WTC11 (cell line): Measurements from ENCODE around the gene EEF1AKMT3. TPM values are rescaled to one million over a fixed set of nuclear protein-coding genes. Genes with fewer than 3 reads are reported as not detected.
A peak's percentile ranks its signal among the peaks of the same experiment; 100 is the strongest.

Experiments
- ATAC-seq: fragments of 200-7000 bp; cut with Tn5 transposase; 2 replicates; pipeline ENCODE4 v1.10.0; 2021; ENCODE audit warnings: mild to moderate bottlenecking, moderate library complexity
- CTCF ChIA-PET: fragments of 300-600 bp; sonication (Branson Sonifier 250); formaldehyde crosslinking; loops from one replicate; lab custom pipeline; 2021; ENCODE audit warnings: antibody characterized with exemption; lab: Charles Lee
- POLR2A ChIA-PET: fragments of 350-600 bp; sonication (Branson Sonifier 250); formaldehyde crosslinking; loops from one replicate; lab custom pipeline; 2021; ENCODE audit warnings: antibody characterized with exemption; lab: Charles Lee
- DNase-seq: peaks from one replicate; pipeline ENCODE4 v3.0.0; 2021; ENCODE audit warnings: low spot score
- H3K27ac Mint-ChIP-seq: 2 replicates; pipeline ENCODE4 v1.8.0; 2021; ENCODE audit warnings: mixed read lengths
- H3K27me3 Mint-ChIP-seq: 2 replicates; pipeline ENCODE4 v1.8.0; 2021; ENCODE audit warnings: low read depth, mild to moderate bottlenecking, moderate library complexity, mixed read lengths
- H3K36me3 Mint-ChIP-seq: 2 replicates; pipeline ENCODE4 v1.8.0; 2021; ENCODE audit warnings: mixed read lengths
- H3K4me1 Mint-ChIP-seq: 2 replicates; pipeline ENCODE4 v1.8.0; 2022; ENCODE audit warnings: mixed read lengths
- H3K4me3 Mint-ChIP-seq: 2 replicates; pipeline ENCODE4 v1.8.0; 2021; ENCODE audit warnings: mild to moderate bottlenecking, moderate library complexity, mixed read lengths
- H3K9me3 Mint-ChIP-seq: 2 replicates; pipeline ENCODE4 v1.8.0; 2021; ENCODE audit warnings: mixed read lengths
- AR ChIP-seq: fragments of 250-450 bp; sonication (Bioruptor Pico); IDR thresholded peaks from 2 replicates; pipeline ENCODE4 v1.9.0; 2021; ENCODE audit warnings: mild to moderate bottlenecking
- E2F5 ChIP-seq: sonication (generic); formaldehyde crosslinking; IDR thresholded peaks from 2 replicates; pipeline ENCODE4 v1.8.1; 2022; ENCODE audit warnings: mild to moderate bottlenecking, moderate library complexity, missing genetic modification reagents
- HMGA2 ChIP-seq: fragments of 250-450 bp; sonication (Bioruptor Pico); IDR thresholded peaks from 2 replicates; pipeline ENCODE4 v1.4.0; 2021; ENCODE audit warnings: mild to moderate bottlenecking, moderate library complexity
- NFYB ChIP-seq: sonication (generic); formaldehyde crosslinking; conservative IDR thresholded peaks from 2 replicates; pipeline ENCODE4 v1.8.0; 2022; ENCODE audit warnings: low read depth, missing genetic modification reagents
- NR1H2 ChIP-seq: sonication (generic); formaldehyde crosslinking; IDR thresholded peaks from 2 replicates; pipeline ENCODE4 v1.9.0; 2021; ENCODE audit warnings: mild to moderate bottlenecking, moderate library complexity, missing genetic modification reagents
- RELA ChIP-seq: sonication (generic); formaldehyde crosslinking; IDR thresholded peaks from 2 replicates; pipeline ENCODE4 v1.8.1; 2022; ENCODE audit warnings: missing genetic modification reagents, mild to moderate bottlenecking, borderline replicate concordance
- SMAD4 ChIP-seq: sonication (generic); formaldehyde crosslinking; IDR thresholded peaks from 2 replicates; pipeline ENCODE4 v1.8.0; 2022; ENCODE audit warnings: mild to moderate bottlenecking, missing genetic modification reagents
- SP1 ChIP-seq: sonication (generic); formaldehyde crosslinking; conservative IDR thresholded peaks from 2 replicates; pipeline ENCODE4 v1.8.1; 2022; ENCODE audit warnings: missing genetic modification reagents
- TP53 ChIP-seq: sonication (generic); formaldehyde crosslinking; IDR thresholded peaks from 2 replicates; pipeline ENCODE4 v1.8.1; 2023; ENCODE audit warnings: mild to moderate bottlenecking, missing genetic modification reagents
- ZNF416 ChIP-seq: fragments of 250-450 bp; sonication (Bioruptor Pico); IDR thresholded peaks from 2 replicates; pipeline ENCODE4 v1.9.0; 2021; ENCODE audit warnings: mild to moderate bottlenecking, inconsistent platforms
- ZNF532 ChIP-seq: fragments of 250-450 bp; sonication (Bioruptor Pico); IDR thresholded peaks from 2 replicates; pipeline ENCODE4 v1.9.0; 2021; ENCODE audit warnings: mild to moderate bottlenecking, borderline replicate concordance
- total RNA-seq: library from RNA; stranded (reverse); gene quantifications from 3 replicates; pipeline ENCODE4 v1.2.3, GENCODE V29; 2021
- TF ChIP-seq, protein P1 (sequence below): sonication (generic); formaldehyde crosslinking; IDR thresholded peaks from 2 replicates; pipeline ENCODE4 v1.8.0; 2022; ENCODE audit warnings: missing genetic modification reagents
- TF ChIP-seq, protein P2 (sequence below): sonication (generic); formaldehyde crosslinking; IDR thresholded peaks from 2 replicates; pipeline ENCODE4 v1.8.1; 2023; ENCODE audit warnings: mild to moderate bottlenecking, moderate library complexity, missing genetic modification reagents
- TF ChIP-seq, protein P3 (sequence below): sonication (generic); formaldehyde crosslinking; IDR thresholded peaks from 2 replicates; pipeline ENCODE4 v1.8.0; 2023; ENCODE audit warnings: mild to moderate bottlenecking, missing genetic modification reagents
- TF ChIP-seq, protein P4 (sequence below): sonication (generic); formaldehyde crosslinking; IDR thresholded peaks from 2 replicates; pipeline ENCODE4 v1.8.0; 2023; ENCODE audit warnings: missing genetic modification reagents

Gene EEF1AKMT3
- total RNA-seq, 1 experiment from 2014 or later, result 3.2 TPM

GRCh38 chr12:57735198-57735855, 37.1 kb upstream of the EEF1AKMT3 start (continued):
- TF ChIP-seq ZNF532 (CRISPR knock-in tag) (no peak), E2F5 (CRISPR knock-in tag) (no peak), HMGA2 (no peak), SMAD4 (CRISPR knock-in tag) (no peak)

DNA sequence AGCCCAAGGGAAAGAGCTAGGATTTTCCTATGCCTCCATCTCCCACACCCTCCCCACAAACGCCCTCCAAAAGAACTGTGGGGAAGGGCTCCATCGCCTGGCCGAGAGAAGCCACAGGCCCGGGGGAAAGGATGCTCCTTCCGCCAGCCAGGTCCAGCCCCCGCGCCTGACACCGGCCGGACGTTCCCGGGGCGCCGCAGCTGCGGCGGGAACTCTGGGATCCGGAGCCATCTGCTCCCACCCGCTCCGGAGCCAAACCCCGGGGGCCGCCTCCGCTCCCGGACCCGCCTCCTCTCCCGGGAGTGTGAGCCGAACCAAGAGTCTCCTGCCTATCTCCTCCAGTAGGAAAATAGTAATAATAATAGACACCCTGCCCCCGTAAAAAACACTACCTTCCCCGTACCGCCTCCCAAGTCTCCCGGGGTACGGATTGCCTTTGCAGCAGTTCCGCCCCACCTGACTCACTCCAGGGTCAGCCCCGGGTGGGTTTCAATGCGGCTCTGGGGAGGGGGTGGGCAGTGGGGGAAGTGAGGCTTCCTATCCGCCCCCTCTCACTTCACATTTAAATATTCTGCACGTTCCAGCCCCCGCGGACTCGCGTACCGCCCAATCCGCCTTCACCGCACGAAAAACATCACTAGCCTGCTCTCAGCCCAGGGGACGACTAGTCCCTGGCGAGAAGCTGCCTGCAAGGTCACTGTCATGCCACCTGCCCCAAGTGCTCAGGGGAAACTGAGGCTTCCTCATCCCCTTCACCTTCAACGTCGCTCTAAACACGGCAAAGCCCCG, 36.3 kb upstream of the EEF1AKMT3 start:
- peak; percentile 70 for ATAC-seq
- DNase-seq, result peak; percentile 80
- CTCF ChIA-PET, result interaction anchor here (0.6 to 6.6 kb wide), 33 partner anchors 9 to 979 kb away, joined by 3 to 146 read pairs (median 5); partner anchors contain the start of genes ARHGEF25, B4GALNT1, CYP27B1 and DCTN2
- Mint-ChIP-seq H3K36me3 (no peaks in the 10 kb centered on the region), H3K9me3 (no peaks in the 10 kb centered on the region), H3K4me1 (peaks cover 25% of the 10 kb centered on the region), H3K4me3 (peak overlapping the region; percentile 75), H3K27ac (no peak overlapping the region), H3K27me3 (peaks cover 95% of the 10 kb centered on the region)
- POLR2A ChIA-PET, result interaction anchor here (0.6 to 2.2 kb wide), 9 partner anchors 9 to 169 kb away, joined by 3 to 12 read pairs (median 3); partner anchors contain the start of genes EEF1AKMT3, METTL1 and TSPAN31
- TF ChIP-seq NR1H2 (CRISPR knock-in tag) (no peak), NFYB (no peak), TP53 (CRISPR knock-in tag) (no peak), SP1 (CRISPR knock-in tag) (peak; percentile 22; the same call in 1 of the 2 replicates), ZNF416 (no peak), AR (CRISPR knock-in tag) (no peak), RELA (CRISPR knock-in tag) (no peak)
- TF ChIP-seq, protein P1, sequence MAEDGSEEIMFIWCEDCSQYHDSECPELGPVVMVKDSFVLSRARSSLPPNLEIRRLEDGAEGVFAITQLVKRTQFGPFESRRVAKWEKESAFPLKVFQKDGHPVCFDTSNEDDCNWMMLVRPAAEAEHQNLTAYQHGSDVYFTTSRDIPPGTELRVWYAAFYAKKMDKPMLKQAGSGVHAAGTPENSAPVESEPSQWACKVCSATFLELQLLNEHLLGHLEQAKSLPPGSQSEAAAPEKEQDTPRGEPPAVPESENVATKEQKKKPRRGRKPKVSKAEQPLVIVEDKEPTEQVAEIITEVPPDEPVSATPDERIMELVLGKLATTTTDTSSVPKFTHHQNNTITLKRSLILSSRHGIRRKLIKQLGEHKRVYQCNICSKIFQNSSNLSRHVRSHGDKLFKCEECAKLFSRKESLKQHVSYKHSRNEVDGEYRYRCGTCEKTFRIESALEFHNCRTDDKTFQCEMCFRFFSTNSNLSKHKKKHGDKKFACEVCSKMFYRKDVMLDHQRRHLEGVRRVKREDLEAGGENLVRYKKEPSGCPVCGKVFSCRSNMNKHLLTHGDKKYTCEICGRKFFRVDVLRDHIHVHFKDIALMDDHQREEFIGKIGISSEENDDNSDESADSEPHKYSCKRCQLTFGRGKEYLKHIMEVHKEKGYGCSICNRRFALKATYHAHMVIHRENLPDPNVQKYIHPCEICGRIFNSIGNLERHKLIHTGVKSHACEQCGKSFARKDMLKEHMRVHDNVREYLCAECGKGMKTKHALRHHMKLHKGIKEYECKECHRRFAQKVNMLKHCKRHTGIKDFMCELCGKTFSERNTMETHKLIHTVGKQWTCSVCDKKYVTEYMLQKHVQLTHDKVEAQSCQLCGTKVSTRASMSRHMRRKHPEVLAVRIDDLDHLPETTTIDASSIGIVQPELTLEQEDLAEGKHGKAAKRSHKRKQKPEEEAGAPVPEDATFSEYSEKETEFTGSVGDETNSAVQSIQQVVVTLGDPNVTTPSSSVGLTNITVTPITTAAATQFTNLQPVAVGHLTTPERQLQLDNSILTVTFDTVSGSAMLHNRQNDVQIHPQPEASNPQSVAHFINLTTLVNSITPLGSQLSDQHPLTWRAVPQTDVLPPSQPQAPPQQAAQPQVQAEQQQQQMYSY (CRISPR knock-in tag), result peak; percentile 71
- TF ChIP-seq, protein P2, sequence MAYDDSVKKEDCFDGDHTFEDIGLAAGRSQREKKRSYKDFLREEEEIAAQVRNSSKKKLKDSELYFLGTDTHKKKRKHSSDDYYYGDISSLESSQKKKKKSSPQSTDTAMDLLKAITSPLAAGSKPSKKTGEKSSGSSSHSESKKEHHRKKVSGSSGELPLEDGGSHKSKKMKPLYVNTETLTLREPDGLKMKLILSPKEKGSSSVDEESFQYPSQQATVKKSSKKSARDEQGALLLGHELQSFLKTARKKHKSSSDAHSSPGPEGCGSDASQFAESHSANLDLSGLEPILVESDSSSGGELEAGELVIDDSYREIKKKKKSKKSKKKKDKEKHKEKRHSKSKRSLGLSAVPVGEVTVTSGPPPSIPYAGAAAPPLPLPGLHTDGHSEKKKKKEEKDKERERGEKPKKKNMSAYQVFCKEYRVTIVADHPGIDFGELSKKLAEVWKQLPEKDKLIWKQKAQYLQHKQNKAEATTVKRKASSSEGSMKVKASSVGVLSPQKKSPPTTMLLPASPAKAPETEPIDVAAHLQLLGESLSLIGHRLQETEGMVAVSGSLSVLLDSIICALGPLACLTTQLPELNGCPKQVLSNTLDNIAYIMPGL, result peak; percentile 58; the same call in 1 of the 2 replicates
- TF ChIP-seq, protein P3, sequence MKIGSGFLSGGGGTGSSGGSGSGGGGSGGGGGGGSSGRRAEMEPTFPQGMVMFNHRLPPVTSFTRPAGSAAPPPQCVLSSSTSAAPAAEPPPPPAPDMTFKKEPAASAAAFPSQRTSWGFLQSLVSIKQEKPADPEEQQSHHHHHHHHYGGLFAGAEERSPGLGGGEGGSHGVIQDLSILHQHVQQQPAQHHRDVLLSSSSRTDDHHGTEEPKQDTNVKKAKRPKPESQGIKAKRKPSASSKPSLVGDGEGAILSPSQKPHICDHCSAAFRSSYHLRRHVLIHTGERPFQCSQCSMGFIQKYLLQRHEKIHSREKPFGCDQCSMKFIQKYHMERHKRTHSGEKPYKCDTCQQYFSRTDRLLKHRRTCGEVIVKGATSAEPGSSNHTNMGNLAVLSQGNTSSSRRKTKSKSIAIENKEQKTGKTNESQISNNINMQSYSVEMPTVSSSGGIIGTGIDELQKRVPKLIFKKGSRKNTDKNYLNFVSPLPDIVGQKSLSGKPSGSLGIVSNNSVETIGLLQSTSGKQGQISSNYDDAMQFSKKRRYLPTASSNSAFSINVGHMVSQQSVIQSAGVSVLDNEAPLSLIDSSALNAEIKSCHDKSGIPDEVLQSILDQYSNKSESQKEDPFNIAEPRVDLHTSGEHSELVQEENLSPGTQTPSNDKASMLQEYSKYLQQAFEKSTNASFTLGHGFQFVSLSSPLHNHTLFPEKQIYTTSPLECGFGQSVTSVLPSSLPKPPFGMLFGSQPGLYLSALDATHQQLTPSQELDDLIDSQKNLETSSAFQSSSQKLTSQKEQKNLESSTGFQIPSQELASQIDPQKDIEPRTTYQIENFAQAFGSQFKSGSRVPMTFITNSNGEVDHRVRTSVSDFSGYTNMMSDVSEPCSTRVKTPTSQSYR (CRISPR knock-in tag), result no peak
- TF ChIP-seq, protein P4, sequence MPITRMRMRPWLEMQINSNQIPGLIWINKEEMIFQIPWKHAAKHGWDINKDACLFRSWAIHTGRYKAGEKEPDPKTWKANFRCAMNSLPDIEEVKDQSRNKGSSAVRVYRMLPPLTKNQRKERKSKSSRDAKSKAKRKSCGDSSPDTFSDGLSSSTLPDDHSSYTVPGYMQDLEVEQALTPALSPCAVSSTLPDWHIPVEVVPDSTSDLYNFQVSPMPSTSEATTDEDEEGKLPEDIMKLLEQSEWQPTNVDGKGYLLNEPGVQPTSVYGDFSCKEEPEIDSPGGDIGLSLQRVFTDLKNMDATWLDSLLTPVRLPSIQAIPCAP, result no peak
